Measurements from ENCODE around the gene AKAIN1.

DNA sequence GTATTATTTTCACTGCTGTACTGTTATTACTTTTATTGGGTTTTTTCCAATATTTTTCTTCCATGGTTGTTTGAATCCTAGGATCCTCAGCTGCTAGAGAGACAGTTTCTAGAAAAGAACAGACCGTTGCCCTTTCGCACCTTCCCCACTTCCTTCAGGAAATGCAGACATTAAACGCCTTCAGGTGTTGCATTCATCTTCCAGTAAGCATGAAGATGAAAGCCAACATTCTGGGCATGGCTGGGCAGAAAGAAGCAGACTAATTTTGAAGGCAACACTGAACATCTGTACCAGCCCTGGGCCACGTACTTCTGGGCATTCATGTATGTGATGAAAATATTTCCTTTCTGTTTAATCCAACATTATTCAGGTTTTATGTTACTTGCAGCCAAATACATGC, 51.0 kb downstream of the AKAIN1 start:
- TF ChIP-seq YY1 (IDR thresholded peaks at IDR 0.05; ENCODE audit: insufficient read depth, insufficient read length) (no peak), ZNF274 (IDR thresholded peaks at IDR 0.05; ENCODE audit: low read depth, low read length) (no peak)
